Natural killer cell (primary cell): ENCODE measurements around the gene RHOBTB1. TPM values are rescaled to one million over a fixed set of nuclear protein-coding genes. Genes with fewer than 3 reads are reported as not detected.

ENCODE experiments used
- ATAC-seq, 3 donors: fragments of 150-1000 bp in 2 of 3; fragments of 200-7000 bp in 1 of 3; cut with Tn5 transposase; 1 replicate in 1 of 3; 2 replicates in 2 of 3; pipeline ENCODE4 v1.10.0; 2021; ENCODE audit warnings: mild to moderate bottlenecking in 2 of 3, moderate library complexity in 2 of 3
- DNase-seq, 2 donors: peaks; one replicate each; pipeline versions ENCODE4 v3.0.0 to v3.0.0-alpha.2; 2013 to 2021; ENCODE audit warnings: mixed read lengths in 1 of 2
- H3K27ac ChIP-seq: one replicate; pipeline ENCODE4 v1.5.1; 2013; ENCODE audit warnings: mild to moderate bottlenecking, low read length
- H3K27me3 ChIP-seq: one replicate; pipeline ENCODE4 v1.6.1; 2013; ENCODE audit warnings: low read length; ENCODE audit not compliant: control insufficient read depth, insufficient read depth
- H3K36me3 ChIP-seq: one replicate; pipeline ENCODE4 v1.6.1; 2013; ENCODE audit warnings: low read length; ENCODE audit not compliant: control insufficient read depth, insufficient read depth
- H3K4me1 ChIP-seq: one replicate; pipeline ENCODE4 v1.6.1; 2013; ENCODE audit warnings: low read length; ENCODE audit not compliant: control insufficient read depth, insufficient read depth
- H3K4me3 ChIP-seq: one replicate; pipeline ENCODE4 v1.5.1; 2013; ENCODE audit warnings: low read length
- H3K9me3 ChIP-seq: one replicate; pipeline ENCODE4 v1.6.1; 2013; ENCODE audit warnings: low read length; ENCODE audit not compliant: control insufficient read depth, insufficient read depth
- H3K27ac Mint-ChIP-seq, 2 donors: one replicate each; pipeline ENCODE4 v1.8.0; 2022; ENCODE audit warnings: mild to moderate bottlenecking in 2 of 2, mixed read lengths in 2 of 2, moderate library complexity in 1 of 2
- H3K27me3 Mint-ChIP-seq, 2 donors: one replicate each; pipeline ENCODE4 v1.8.0; 2022; ENCODE audit warnings: low read depth in 2 of 2, mixed read lengths in 2 of 2
- H3K36me3 Mint-ChIP-seq: one replicate; pipeline ENCODE4 v1.8.0; 2022; ENCODE audit warnings: mixed read lengths
- H3K4me1 Mint-ChIP-seq, 2 donors: one replicate each; pipeline ENCODE4 v1.8.0; 2022; ENCODE audit warnings: mixed read lengths in 2 of 2
- H3K4me3 Mint-ChIP-seq: one replicate; pipeline ENCODE4 v1.8.0; 2022; ENCODE audit warnings: mild to moderate bottlenecking, moderate library complexity, mixed read lengths
- H3K9me3 Mint-ChIP-seq, 2 donors: one replicate each; pipeline ENCODE4 v1.8.0; 2022; ENCODE audit warnings: mixed read lengths in 2 of 2
- CTCF ChIP-seq: fragments of 200-600 bp; IDR thresholded peaks from one replicate; pipeline ENCODE4 v1.8.0; 2022; ENCODE audit warnings: antibody characterized with exemption
- WGBS: methylation state at CpG from one replicate; pipeline ENCODE4 v1.1.7; 2013; ENCODE audit warnings: missing lambda C conversion rate; ENCODE audit not compliant: insufficient coverage; 5-methylcytosine and 5-hydroxymethylcytosine counted together
- intact Hi-C: fragments of 100-400 bp; cut with micrococcal nuclease; formaldehyde crosslinking; loops from one replicate; pipeline ENCODE4 v1.14.2; 2022
- total RNA-seq, 4 donors: library from RNA; stranded (reverse); fragments of 120-200 nt in 1 of 4; gene quantifications; one replicate each; pipeline versions ENCODE4 v1.2.3 to v1.2.4, GENCODE V29; 2013 to 2022

RHOBTB1 gene
- total RNA-seq, 3 donors from 2014 or later (not counting 1 experiment from before 2014, with no cell fraction given) = 0.97 to 1.9 (median 1.1) TPM

GRCh38 chr10:60921633-60922032 lies 22.4 kb downstream of the RHOBTB1 start:
- Histone ChIP-seq H3K27ac (no peak overlapping the region), H3K9me3 (no peaks in the 10 kb centered on the region), H3K4me1 (no peaks in the 10 kb centered on the region), H3K4me3 (no peak overlapping the region), H3K36me3 (no peaks in the 10 kb centered on the region), H3K27me3 (no peaks in the 10 kb centered on the region)
- Mint-ChIP-seq H3K4me1 (peaks cover 0 to 3% of the 10 kb centered on the region in 2 donors), H3K27me3 (peaks cover 3 to 4% of the 10 kb centered on the region in 2 donors), H3K9me3 (peaks cover 2 to 4% of the 10 kb centered on the region in 2 donors), H3K4me3 (no peak overlapping the region), H3K27ac (no peak overlapping the region), H3K36me3 (no peaks in the 10 kb centered on the region)
- 54% methylated on average over 2 of the region's 2 CpGs for WGBS
- no peak for TF ChIP-seq CTCF
- intact Hi-C loops = no loop called here
- ATAC-seq (no peak), DNase-seq (no peak)

GRCh38 chr10:60920479-60920878 lies 23.5 kb downstream of the RHOBTB1 start:
- Mint-ChIP-seq H3K27ac (no peak overlapping the region), H3K27me3 (peaks cover 0 to 3% of the 10 kb centered on the region in 2 donors), H3K36me3 (no peaks in the 10 kb centered on the region), H3K9me3 (peaks cover 2% of the 10 kb centered on the region in 2 donors), H3K4me3 (no peak overlapping the region), H3K4me1 (peaks cover 0 to 3% of the 10 kb centered on the region in 2 donors)
- H3K9me3 ChIP-seq = no peaks in the 10 kb centered on the region
- H3K4me1 ChIP-seq = no peaks in the 10 kb centered on the region
- no peaks in the 10 kb centered on the region for H3K27me3 ChIP-seq
- ATAC-seq (no peak), DNase-seq (no peak)
- no peaks in the 10 kb centered on the region for H3K36me3 ChIP-seq
- WGBS = 80% methylated on average over 3 of the region's 4 CpGs
- H3K4me3 ChIP-seq = no peak overlapping the region
- intact Hi-C loops = no loop called here
- no peak for TF ChIP-seq CTCF
- H3K27ac ChIP-seq = no peak overlapping the region

GRCh38 chr10:60919551-60919950 lies 24.4 kb downstream of the RHOBTB1 start:
- Mint-ChIP-seq H3K4me3 (no peak overlapping the region), H3K27ac (no peak overlapping the region), H3K36me3 (no peaks in the 10 kb centered on the region), H3K9me3 (peaks cover 2% of the 10 kb centered on the region in 2 donors), H3K4me1 (peaks cover 0 to 3% of the 10 kb centered on the region in 2 donors), H3K27me3 (no peaks in the 10 kb centered on the region)
- H3K27me3 ChIP-seq = no peaks in the 10 kb centered on the region
- ATAC-seq = no peak
- TF ChIP-seq CTCF = no peak
- no peaks in the 10 kb centered on the region for H3K4me1 ChIP-seq
- no peak for DNase-seq
- no peak overlapping the region for H3K4me3 ChIP-seq
- H3K36me3 ChIP-seq = no peaks in the 10 kb centered on the region
- intact Hi-C loops = no loop called here
- H3K27ac ChIP-seq = no peak overlapping the region
- H3K9me3 ChIP-seq = no peaks in the 10 kb centered on the region
- WGBS = 61% methylated on average over 2 of the region's 2 CpGs
